AG04449 (cell line): ENCODE measurements around the gene NUDT9.
"Not testable (repeated sequence)": the region's sequence is repeated elsewhere in the genome, so short reads cannot be mapped to it uniquely, and the experiment has no call there.

Source experiments
- CTCF ChIA-PET: fragments of 350-600 bp; formaldehyde crosslinking; extraction: SDS; loops from one replicate; lab custom pipeline; 2021; ENCODE audit warnings: antibody characterized with exemption; lab: Yijun Ruan, JAX
- POLR2A ChIA-PET: fragments of 400-600, 350-600 bp; formaldehyde crosslinking; extraction: SDS; loops from one replicate; lab custom pipeline; 2020; ENCODE audit warnings: antibody characterized with exemption, inconsistent platforms; lab: Yijun Ruan, JAX
- DNase-seq: peaks from one replicate; pipeline ENCODE4 v3.0.0-alpha.2; 2010; ENCODE audit warnings: low read depth, low spot score
- H3K4me3 ChIP-seq: 2 replicates; pipeline ENCODE4 v1.5.1; 2011; ENCODE audit warnings: low read depth, mild to moderate bottlenecking, control low read depth, low read length
- TF ChIP-seq, protein P1 (sequence below): IDR thresholded peaks from one replicate; pipeline ENCODE4 v1.5.1; 2011; ENCODE audit warnings: mild to moderate bottlenecking, moderate library complexity, low read length, control low read depth, inconsistent platforms; ENCODE audit not compliant: insufficient read depth; ENCODE audit errors: missing control alignments

NUDT9 gene

GRCh38 chr4:87419578-87420249, 2.7 kb upstream of the NUDT9 start:
- TF ChIP-seq, protein P1, sequence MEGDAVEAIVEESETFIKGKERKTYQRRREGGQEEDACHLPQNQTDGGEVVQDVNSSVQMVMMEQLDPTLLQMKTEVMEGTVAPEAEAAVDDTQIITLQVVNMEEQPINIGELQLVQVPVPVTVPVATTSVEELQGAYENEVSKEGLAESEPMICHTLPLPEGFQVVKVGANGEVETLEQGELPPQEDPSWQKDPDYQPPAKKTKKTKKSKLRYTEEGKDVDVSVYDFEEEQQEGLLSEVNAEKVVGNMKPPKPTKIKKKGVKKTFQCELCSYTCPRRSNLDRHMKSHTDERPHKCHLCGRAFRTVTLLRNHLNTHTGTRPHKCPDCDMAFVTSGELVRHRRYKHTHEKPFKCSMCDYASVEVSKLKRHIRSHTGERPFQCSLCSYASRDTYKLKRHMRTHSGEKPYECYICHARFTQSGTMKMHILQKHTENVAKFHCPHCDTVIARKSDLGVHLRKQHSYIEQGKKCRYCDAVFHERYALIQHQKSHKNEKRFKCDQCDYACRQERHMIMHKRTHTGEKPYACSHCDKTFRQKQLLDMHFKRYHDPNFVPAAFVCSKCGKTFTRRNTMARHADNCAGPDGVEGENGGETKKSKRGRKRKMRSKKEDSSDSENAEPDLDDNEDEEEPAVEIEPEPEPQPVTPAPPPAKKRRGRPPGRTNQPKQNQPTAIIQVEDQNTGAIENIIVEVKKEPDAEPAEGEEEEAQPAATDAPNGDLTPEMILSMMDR: no peak
- DNase-seq: no peak
- no peak overlapping the region for H3K4me3 ChIP-seq
- ChIA-PET POLR2A (no interaction called here), CTCF (interaction anchor here (0.9 kb wide), 1 partner anchor 44 kb away, joined by 4 read pairs; no protein-coding TSS in a partner anchor)

DNA sequence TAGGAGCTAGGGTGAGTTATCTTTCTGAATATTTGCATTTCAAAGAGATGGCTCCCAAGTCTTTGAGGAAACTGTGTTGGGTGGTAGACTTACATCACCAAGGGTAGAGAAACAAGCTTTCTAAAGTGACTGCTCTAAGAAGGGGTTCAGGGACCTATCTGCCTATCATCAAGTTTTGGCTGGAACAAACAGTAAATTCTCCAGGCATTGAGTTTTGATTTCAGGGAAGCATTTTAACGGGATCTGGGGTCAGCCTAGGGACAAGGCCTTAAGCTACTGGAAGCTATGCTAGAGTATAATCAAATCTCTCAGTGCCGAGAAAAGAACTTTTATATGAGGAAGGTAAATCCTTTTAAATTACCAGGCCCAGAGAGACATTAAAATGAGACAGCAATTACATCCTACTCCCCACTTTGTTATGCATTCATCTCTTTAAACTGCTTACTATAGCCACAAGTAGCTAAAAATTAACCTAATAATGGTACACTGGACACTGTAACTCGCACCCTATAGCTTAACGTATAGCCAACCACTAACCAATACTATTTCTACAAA, 2.0 kb upstream of the NUDT9 start:
- ChIA-PET POLR2A (no interaction called here), CTCF (interaction anchor here (0.9 kb wide), 1 partner anchor 44 kb away, joined by 4 read pairs; no protein-coding TSS in a partner anchor)
- no peak overlapping the region for H3K4me3 ChIP-seq
- TF ChIP-seq, protein P1: no peak
- DNase-seq: no peak

DNA sequence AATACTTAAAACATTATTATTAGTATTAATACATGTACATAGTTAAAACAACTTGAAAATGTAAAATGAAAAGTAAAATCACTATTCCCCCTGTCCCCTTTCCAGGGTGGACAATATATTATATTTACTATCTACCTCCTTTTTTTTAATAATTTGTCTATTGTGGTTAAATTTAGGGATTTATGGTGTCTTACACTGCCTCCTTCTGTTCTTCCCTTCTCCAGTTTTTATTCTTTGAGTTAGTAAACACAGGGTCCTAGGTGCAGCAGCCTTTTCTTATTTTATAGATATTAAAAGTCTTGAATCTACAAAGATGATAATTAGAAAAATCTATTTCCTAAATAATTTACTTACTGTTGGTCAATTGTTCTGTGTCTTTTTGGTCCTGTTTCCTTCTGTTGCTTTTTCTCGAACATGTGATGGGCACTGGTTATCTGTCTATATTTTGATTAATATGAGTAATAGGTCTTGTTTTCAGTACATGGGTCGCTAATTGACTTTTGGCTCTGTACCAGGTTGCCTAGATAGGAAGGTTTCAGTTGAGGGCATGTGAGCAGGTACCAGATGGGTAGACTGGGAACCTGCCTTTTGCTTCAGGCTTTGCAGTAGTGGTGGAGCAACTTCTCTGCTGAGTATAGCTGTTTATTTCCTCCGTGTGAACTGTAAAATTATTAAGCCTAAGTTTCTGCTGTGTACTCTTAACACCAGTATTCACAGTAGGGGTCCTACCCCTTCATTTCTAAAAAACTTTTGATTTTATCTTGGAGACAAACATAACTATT, 1.1 kb downstream of the NUDT9 start:
- ChIA-PET POLR2A (interaction anchor here (0.9 to 1.7 kb wide), 3 partner anchors 32 to 588 kb away, joined by 3 to 16 read pairs (median 3); partner anchors contain the start of gene HSD17B11), CTCF (interaction anchor here (1.3 to 2.2 kb wide), 3 partner anchors 31 to 47 kb away, joined by 3 to 7 read pairs (median 7); no protein-coding TSS in a partner anchor)
- H3K4me3 ChIP-seq: peak overlapping the region; percentile 96

DNA sequence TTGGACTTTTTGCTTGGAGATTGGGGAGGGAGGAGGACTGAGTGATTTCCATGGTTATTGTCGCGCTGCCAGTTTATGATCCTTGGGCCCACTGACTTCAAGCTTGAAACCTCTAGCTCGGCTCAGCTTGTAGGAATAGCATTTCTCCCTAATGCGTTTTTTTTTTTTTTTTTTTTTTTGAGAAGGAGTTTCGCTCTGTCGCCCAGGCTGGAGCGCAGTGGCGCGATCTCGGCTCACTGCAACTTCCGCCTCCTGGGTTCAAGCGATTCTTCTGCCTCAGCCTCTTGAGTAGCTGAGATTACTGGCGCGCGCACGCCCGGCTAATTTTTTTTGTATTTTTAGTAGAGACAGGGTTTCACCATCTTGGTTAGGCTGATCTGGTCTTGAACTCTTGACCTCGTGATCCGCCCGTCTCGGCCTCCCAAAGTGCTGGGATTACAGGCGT, 1.7 kb downstream of the NUDT9 start:
- CTCF ChIA-PET: interaction anchor here (2.2 kb wide), 1 partner anchor 48 kb away, joined by 7 read pairs; no protein-coding TSS in a partner anchor
- DNase-seq: not testable (repeated sequence)

More for the DNA sequence above, 1.1 kb downstream of the NUDT9 start:
- TF ChIP-seq, protein P1: no peak
- no peak for DNase-seq

DNA sequence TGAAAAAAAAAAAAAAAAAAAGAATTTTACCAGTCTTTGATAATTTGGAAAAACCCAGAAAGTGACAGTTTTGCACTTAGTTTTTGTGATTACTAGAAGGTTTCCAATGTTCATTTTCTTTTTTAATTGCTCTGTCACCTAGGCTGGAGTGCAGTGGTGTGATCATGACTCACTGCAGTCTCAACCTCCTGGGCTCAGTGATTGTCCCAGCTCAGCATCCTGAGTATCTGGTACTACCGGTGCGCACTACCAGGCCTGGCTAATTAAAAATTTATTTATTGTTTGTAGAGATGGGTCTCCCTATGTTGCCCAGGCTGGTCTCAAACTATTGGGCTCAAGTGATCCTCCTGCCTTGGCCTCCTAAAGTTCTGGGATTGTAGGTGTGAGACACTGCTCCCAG, 3.3 kb downstream of the NUDT9 start:
- DNase-seq: no peak
- no peak overlapping the region for H3K4me3 ChIP-seq
- TF ChIP-seq, protein P1: no peak
- ChIA-PET POLR2A (no interaction called here), CTCF (no interaction called here)

More for the DNA sequence above, 1.7 kb downstream of the NUDT9 start:
- peak overlapping the region; percentile 96; the same call in 1 of the 2 replicates for H3K4me3 ChIP-seq
- POLR2A ChIA-PET: not testable (repeated sequence)

- ChIA-PET CTCF (no interaction called here), POLR2A (no interaction called here)
- DNase-seq: no peak
- TF ChIP-seq, protein P1: no peak
- no peak overlapping the region for H3K4me3 ChIP-seq
Observed at GRCh38 chr4:87426865-87427517, 4.6 kb downstream of the NUDT9 start.
